Heart left ventricle (tissue), 13 donors: ENCODE measurements around the gene DIP2B.

ENCODE experiments used
- POLR2A ChIP-seq, 2 donors: fragments of 450-650 bp; IDR thresholded peaks; one replicate each; pipeline ENCODE4 v1.6.1; 2017; ENCODE audit warnings: antibody characterized with exemption in 2 of 2, mild to moderate bottlenecking in 2 of 2, moderate library complexity in 2 of 2
- TF ChIP-seq, protein P1 (sequence below), 12 donors: fragments of 200-600 bp; sonication (generic) in 4 of 12; IDR thresholded peaks; one replicate each; pipeline versions ENCODE4 v1.5.0 to v1.8.0; 2018 to 2022; ENCODE audit warnings: antibody characterized with exemption in 12 of 12, mild to moderate bottlenecking in 5 of 12
- donor health status: ischemic (EF 13 %, LVEDD 7.1; RV severe dilation, severe dysfunction).
- donor health status: DM: no; HTN: yes; CAD: no.
- donor health status: DM: no; HTN: no; CAD: no.
- donor health status: ischemic (EF 25% LVEDD 6.9; RV normal size, moderate dysfunction).
- donor health status: ischemic (EF 25% LVEDD 5.7; RV mildly dilated, moderate dysfunction).
- donor health status: ischemic (EF 35%, LVEDD 5.7; RV mildly dilated, moderate dysfunction).
- donor health status: nonischemic (EF 11% LVEDD 7.7; RV severe dilation, severe dysfunction).
- donor health status: DM: yes; HTN: yes; CAD: no.
- donor health status: PGD.
- donor health status: ischemic (EF 29% LVEDD 5.4; RV normal size, mild dysfunction).
- donor health status: nonischemic (EF 23%, LVEDD 6.1; RV moderate dilation, normal function).

DNA sequence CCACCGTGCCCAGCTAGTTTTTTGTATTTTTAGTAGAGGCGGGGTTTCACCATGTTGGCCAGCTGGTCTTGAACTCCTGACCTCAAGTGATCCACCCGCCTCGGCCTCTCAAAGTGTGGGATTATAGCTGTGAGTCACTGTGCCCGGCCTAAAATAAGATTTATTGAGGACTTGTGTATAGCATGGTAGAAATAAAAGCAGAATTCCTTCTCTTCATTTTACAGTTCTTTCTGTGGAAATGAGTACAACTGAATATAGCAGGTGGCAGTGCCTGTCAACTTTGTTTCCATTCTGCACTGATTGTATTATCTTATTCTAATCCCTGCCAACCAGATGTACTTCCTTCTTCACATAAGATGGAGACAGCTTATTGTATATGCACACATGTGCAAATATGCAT is 41.0 kb downstream of the DIP2B start:
- TF ChIP-seq, protein P1, sequence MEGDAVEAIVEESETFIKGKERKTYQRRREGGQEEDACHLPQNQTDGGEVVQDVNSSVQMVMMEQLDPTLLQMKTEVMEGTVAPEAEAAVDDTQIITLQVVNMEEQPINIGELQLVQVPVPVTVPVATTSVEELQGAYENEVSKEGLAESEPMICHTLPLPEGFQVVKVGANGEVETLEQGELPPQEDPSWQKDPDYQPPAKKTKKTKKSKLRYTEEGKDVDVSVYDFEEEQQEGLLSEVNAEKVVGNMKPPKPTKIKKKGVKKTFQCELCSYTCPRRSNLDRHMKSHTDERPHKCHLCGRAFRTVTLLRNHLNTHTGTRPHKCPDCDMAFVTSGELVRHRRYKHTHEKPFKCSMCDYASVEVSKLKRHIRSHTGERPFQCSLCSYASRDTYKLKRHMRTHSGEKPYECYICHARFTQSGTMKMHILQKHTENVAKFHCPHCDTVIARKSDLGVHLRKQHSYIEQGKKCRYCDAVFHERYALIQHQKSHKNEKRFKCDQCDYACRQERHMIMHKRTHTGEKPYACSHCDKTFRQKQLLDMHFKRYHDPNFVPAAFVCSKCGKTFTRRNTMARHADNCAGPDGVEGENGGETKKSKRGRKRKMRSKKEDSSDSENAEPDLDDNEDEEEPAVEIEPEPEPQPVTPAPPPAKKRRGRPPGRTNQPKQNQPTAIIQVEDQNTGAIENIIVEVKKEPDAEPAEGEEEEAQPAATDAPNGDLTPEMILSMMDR (IDR thresholded peaks at IDR 0.05), result no peak
- no peak for TF ChIP-seq POLR2A (IDR thresholded peaks at IDR 0.05)
